ENCODE data around the gene VWA1.
"Not testable (repeated sequence)": the region's sequence is repeated elsewhere in the genome, so short reads cannot be mapped to it uniquely, and the experiment has no call there.

VWA1 gene

GRCh38 chr1:1422465-1423244 lies 12.8 kb upstream of the VWA1 start:
- no peak for DNase-seq (ENCODE audit: low read depth)

- no peak for DNase-seq (ENCODE audit: low read depth)
Measured at GRCh38 chr1:1423245-1423597, 12.3 kb upstream of the VWA1 start.

GRCh38 chr1:1424707-1425106 lies 10.8 kb upstream of the VWA1 start:
- DNase-seq (ENCODE audit: low read depth) = no peak

- no peak for DNase-seq (ENCODE audit: low read depth)
Measured at GRCh38 chr1:1425426-1425752, 10.1 kb upstream of the VWA1 start.

GRCh38 chr1:1425753-1426495 lies 9.6 kb upstream of the VWA1 start:
- no peak for DNase-seq (ENCODE audit: low read depth)

- no peak for DNase-seq (ENCODE audit: low read depth)
Measured at GRCh38 chr1:1426496-1427105, 8.9 kb upstream of the VWA1 start.

- no peak for DNase-seq (ENCODE audit: low read depth)
Measured at GRCh38 chr1:1427106-1427819, 8.2 kb upstream of the VWA1 start.

- DNase-seq (ENCODE audit: low read depth) = no peak
Measured at GRCh38 chr1:1427820-1428148, 7.7 kb upstream of the VWA1 start.

GRCh38 chr1:1428174-1428573 lies 7.3 kb upstream of the VWA1 start:
- DNase-seq (ENCODE audit: low read depth) = no peak

- not testable (repeated sequence) for DNase-seq (ENCODE audit: low read depth)
Measured at GRCh38 chr1:1428967-1429366, 6.5 kb upstream of the VWA1 start.

GRCh38 chr1:1429671-1430073 lies 5.8 kb upstream of the VWA1 start:
- DNase-seq (ENCODE audit: low read depth) = no peak

- no peak for DNase-seq (ENCODE audit: low read depth)
Measured at GRCh38 chr1:1430114-1430982, 5.1 kb upstream of the VWA1 start.

GRCh38 chr1:1430992-1431844 lies 4.3 kb upstream of the VWA1 start:
- DNase-seq (ENCODE audit: low read depth) = no peak

- DNase-seq (ENCODE audit: low read depth) = no peak
Measured at GRCh38 chr1:1431845-1432273, 3.6 kb upstream of the VWA1 start.

- no peak for DNase-seq (ENCODE audit: low read depth)
Measured at GRCh38 chr1:1432274-1432950, 3.1 kb upstream of the VWA1 start.

GRCh38 chr1:1432951-1433803 lies 2.3 kb upstream of the VWA1 start:
- no peak for DNase-seq (ENCODE audit: low read depth)

- peak; percentile 49 for DNase-seq (ENCODE audit: low read depth)
Measured at GRCh38 chr1:1433804-1434130, 1.7 kb upstream of the VWA1 start.

GRCh38 chr1:1434131-1434823 lies 1.2 kb upstream of the VWA1 start:
- DNase-seq (ENCODE audit: low read depth) = no peak

GRCh38 chr1:1434824-1435105 lies 725 bp upstream of the VWA1 start:
- no peak for DNase-seq (ENCODE audit: low read depth)

All from stimulated activated CD4-positive, alpha-beta T cell treated with anti-CD3 and anti-CD28 coated beads, Interleukin-2, amount 100 ng/mL, for 4 hours (primary cell).